ENCODE measurements around the gene SKAP2. TPM values are rescaled to one million over a fixed set of nuclear protein-coding genes. Genes with fewer than 3 reads are reported as not detected.

The SKAP2 gene
- total RNA-seq, 1 experiment from 2014 or later: 24.4 TPM

DNA sequence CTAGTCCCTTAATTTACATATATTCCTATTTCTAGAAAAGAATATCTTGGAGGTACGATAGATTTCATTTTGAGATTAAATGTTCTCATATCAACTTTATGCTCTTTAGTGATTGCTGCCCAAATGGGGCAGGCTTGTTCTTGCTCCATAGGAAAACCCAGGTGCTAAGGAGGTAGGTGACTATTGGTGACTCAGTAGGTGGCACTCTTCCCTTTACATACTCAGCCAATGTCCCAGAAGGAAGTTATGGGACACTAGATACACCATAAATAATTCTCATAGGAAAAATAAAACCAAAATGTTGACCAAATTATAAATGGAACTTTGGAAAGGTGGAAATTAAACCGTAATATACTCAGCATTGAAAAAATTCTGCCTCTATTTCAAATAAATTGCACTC, 4.0 kb downstream of the SKAP2 start:
- Histone ChIP-seq H3K27ac (ENCODE audit: low read length) (no peak overlapping the region), H3K27me3 (ENCODE audit: low read length) (no peaks in the 10 kb centered on the region), H3K9ac (ENCODE audit: low read length) (no peak overlapping the region), H3K4me2 (ENCODE audit: low read depth, low read length, poor library complexity, severe bottlenecking) (no peak overlapping the region), H3K36me3 (ENCODE audit: insufficient read depth, low read length) (no peaks in the 10 kb centered on the region), H3K79me2 (ENCODE audit: low read length) (no peaks in the 10 kb centered on the region), H3K9me3 (ENCODE audit: low read length) (no peaks in the 10 kb centered on the region), H3K4me3 (ENCODE audit: low read length) (no peak overlapping the region), H2AFZ (ENCODE audit: low read length) (no peak overlapping the region), H4K20me1 (ENCODE audit: insufficient read depth, low read depth, low read length) (no peaks in the 10 kb centered on the region), H3K4me1 (ENCODE audit: low read length) (peaks cover 70% of the 10 kb centered on the region), H3K9me2 (replicated peaks; ENCODE audit: insufficient read depth, low read length) (no peaks in the 10 kb centered on the region)
- no peak for DNase-seq

DNA sequence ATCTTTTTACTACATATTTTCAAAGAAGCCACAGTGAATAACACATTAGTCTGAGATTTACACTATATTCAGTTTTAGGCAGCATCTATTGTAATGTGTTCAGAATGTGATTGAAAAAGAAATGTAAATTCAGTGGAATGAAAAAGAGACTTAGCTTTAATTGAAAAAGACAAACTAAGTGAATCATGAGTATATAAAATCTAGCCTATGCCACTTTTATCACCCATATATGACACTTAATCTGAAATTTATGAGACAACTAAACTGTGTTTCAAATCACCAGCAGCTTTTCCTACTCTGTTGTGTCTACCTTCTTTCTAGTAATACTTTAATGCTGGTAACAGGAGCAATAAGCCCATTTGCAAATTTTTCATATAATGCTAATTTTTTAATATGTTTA, 4.7 kb downstream of the SKAP2 start:
- H4K20me1 ChIP-seq (ENCODE audit: insufficient read depth, low read depth, low read length): no peaks in the 10 kb centered on the region
- H3K4me1 ChIP-seq (ENCODE audit: low read length): peaks cover 64% of the 10 kb centered on the region
- H2AFZ ChIP-seq (ENCODE audit: low read length): no peak overlapping the region
- no peak overlapping the region for H3K4me2 ChIP-seq (ENCODE audit: low read depth, low read length, poor library complexity, severe bottlenecking)
- no peak overlapping the region for H3K9ac ChIP-seq (ENCODE audit: low read length)
- no peaks in the 10 kb centered on the region for H3K36me3 ChIP-seq (ENCODE audit: insufficient read depth, low read length)
- H3K27ac ChIP-seq (ENCODE audit: low read length): no peak overlapping the region
- no peaks in the 10 kb centered on the region for H3K79me2 ChIP-seq (ENCODE audit: low read length)
- H3K9me3 ChIP-seq (ENCODE audit: low read length): no peaks in the 10 kb centered on the region
- DNase-seq: no peak
- H3K9me2 ChIP-seq (replicated peaks; ENCODE audit: insufficient read depth, low read length): no peaks in the 10 kb centered on the region
- H3K4me3 ChIP-seq (ENCODE audit: low read length): no peak overlapping the region
- no peaks in the 10 kb centered on the region for H3K27me3 ChIP-seq (ENCODE audit: low read length)

DNA sequence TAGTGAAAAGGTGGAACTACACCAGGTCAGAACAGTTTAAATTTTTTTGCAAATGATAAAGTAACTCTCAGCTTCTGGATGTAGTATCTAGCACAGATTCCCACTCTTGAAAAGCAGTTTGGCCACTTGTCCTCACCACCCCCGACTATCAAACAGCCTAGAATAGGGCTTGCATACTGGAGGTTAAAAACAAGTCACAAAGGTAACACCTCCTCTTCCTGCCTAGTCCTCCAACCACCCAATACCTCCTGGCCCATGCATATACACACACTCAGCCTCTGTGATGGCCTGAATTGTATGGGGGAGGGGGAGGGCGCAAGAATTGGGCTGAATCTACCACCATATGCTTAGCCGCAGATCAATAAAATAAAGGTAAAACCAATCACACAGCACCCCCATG, 5.7 kb downstream of the SKAP2 start:
- Histone ChIP-seq H2AFZ (ENCODE audit: low read length) (no peak overlapping the region), H3K27me3 (ENCODE audit: low read length) (no peaks in the 10 kb centered on the region), H3K9me3 (ENCODE audit: low read length) (no peaks in the 10 kb centered on the region), H3K9ac (ENCODE audit: low read length) (no peak overlapping the region), H3K4me3 (ENCODE audit: low read length) (no peak overlapping the region), H4K20me1 (ENCODE audit: insufficient read depth, low read depth, low read length) (no peaks in the 10 kb centered on the region), H3K4me1 (ENCODE audit: low read length) (peaks cover 60% of the 10 kb centered on the region), H3K9me2 (replicated peaks; ENCODE audit: insufficient read depth, low read length) (no peaks in the 10 kb centered on the region), H3K4me2 (ENCODE audit: low read depth, low read length, poor library complexity, severe bottlenecking) (no peak overlapping the region), H3K27ac (ENCODE audit: low read length) (no peak overlapping the region), H3K79me2 (ENCODE audit: low read length) (no peaks in the 10 kb centered on the region), H3K36me3 (ENCODE audit: insufficient read depth, low read length) (no peaks in the 10 kb centered on the region)
- DNase-seq: no peak

DNA sequence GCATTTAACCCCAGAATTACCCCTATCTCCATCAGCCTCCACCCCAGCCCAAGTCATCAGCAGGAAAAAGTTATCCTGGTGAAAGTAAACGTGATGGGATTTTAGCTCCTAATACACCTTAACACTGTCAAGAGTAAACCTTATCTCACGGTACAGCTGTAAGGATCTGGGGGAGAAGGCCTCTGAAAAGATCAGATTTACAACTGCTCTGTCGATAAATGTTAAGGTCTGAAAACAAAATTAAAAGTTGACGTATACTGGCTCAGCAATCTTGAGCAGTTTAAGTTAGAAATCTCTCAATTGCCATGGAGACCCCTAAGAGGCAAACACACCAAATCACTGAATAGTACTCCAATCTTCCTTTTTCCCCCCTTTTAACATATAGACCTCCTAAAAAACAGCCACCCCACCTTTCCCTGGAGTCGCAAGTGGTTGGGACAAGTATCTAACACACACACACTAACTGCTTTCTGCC, 6.1 kb downstream of the SKAP2 start:
- no peak overlapping the region for H3K4me3 ChIP-seq (ENCODE audit: low read length)

DNA sequence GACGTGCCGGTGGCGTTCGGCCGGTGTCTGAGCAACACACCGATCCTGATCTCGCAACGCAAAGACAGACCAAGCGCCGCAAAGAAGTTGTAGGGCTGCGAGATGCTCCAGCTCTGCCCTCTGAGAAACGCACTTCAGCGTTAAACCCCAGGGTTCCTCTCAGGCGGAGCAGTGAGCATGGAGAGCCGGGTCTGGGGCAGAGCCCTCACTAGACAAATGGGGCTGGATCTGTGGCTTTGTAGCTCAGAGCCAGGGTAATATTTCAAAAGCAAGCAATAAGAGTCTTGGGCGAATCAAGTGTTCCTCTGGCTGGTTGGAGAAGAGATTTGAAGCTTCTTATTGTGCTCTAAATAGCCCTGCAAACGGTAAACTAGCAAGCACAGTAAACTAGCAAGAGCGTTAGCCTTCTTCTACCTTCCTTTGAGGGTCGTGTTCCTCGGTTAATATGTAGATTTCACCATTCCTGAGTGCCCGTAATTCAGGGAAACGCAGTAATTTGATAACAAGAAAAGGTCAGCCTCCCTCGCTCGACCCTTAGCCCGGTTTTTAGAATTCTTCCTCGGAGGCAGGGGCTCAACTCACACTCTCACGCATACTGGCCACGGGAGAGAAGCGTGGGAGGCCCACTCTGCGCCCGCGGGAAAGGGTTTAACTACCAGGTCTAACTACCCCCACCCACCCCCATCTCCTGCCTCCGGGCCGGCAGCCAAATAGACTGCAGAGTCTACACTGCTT, 6.7 kb downstream of the SKAP2 start:
- no peak overlapping the region for H3K27ac ChIP-seq (ENCODE audit: low read length)
- H3K79me2 ChIP-seq (ENCODE audit: low read length): no peaks in the 10 kb centered on the region
- H3K27me3 ChIP-seq (ENCODE audit: low read length): no peaks in the 10 kb centered on the region
- no peak overlapping the region for H3K9ac ChIP-seq (ENCODE audit: low read length)
- H4K20me1 ChIP-seq (ENCODE audit: insufficient read depth, low read depth, low read length): no peaks in the 10 kb centered on the region
- H3K4me2 ChIP-seq (ENCODE audit: low read depth, low read length, poor library complexity, severe bottlenecking): peak overlapping the region; percentile 16
- H3K4me3 ChIP-seq (ENCODE audit: low read length): no peak overlapping the region
- no peaks in the 10 kb centered on the region for H3K9me3 ChIP-seq (ENCODE audit: low read length)
- DNase-seq: peak; percentile 44
- peaks cover 55% of the 10 kb centered on the region for H3K4me1 ChIP-seq (ENCODE audit: low read length)
- peak overlapping the region; percentile 37; the same call in 1 of the 2 replicates for H2AFZ ChIP-seq (ENCODE audit: low read length)
- no peaks in the 10 kb centered on the region for H3K36me3 ChIP-seq (ENCODE audit: insufficient read depth, low read length)
- H3K9me2 ChIP-seq (replicated peaks; ENCODE audit: insufficient read depth, low read length): no peaks in the 10 kb centered on the region

More for the DNA sequence above, 6.1 kb downstream of the SKAP2 start:
- DNase-seq: no peak
- H3K9ac ChIP-seq (ENCODE audit: low read length): no peak overlapping the region
- no peak overlapping the region for H3K27ac ChIP-seq (ENCODE audit: low read length)
- H2AFZ ChIP-seq (ENCODE audit: low read length): no peak overlapping the region
- H3K79me2 ChIP-seq (ENCODE audit: low read length): no peaks in the 10 kb centered on the region
- peaks cover 60% of the 10 kb centered on the region for H3K4me1 ChIP-seq (ENCODE audit: low read length)
- H3K9me2 ChIP-seq (replicated peaks; ENCODE audit: insufficient read depth, low read length): no peaks in the 10 kb centered on the region
- no peaks in the 10 kb centered on the region for H3K36me3 ChIP-seq (ENCODE audit: insufficient read depth, low read length)
- no peaks in the 10 kb centered on the region for H3K27me3 ChIP-seq (ENCODE audit: low read length)
- no peaks in the 10 kb centered on the region for H3K9me3 ChIP-seq (ENCODE audit: low read length)
- H4K20me1 ChIP-seq (ENCODE audit: insufficient read depth, low read depth, low read length): no peaks in the 10 kb centered on the region
- no peak overlapping the region for H3K4me2 ChIP-seq (ENCODE audit: low read depth, low read length, poor library complexity, severe bottlenecking)

DNA sequence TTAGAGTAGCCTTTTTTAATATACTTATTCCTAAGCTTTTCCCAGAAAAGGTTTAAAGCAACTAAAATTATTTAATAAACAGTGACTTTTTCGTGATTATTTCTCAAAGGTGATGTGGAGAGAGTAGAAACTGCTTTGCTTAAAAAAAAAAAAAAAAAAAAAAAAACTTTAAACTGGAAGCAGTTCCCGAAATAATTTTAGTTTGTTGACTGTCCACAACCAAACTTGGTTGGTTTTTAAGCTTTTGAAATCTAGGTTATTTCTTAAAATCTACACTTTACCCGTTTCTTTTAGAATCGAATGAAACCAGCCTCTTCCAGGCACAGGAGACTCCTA, 7.3 kb downstream of the SKAP2 start:
- Histone ChIP-seq H3K27ac (ENCODE audit: low read length) (no peak overlapping the region), H3K4me1 (ENCODE audit: low read length) (peaks cover 49% of the 10 kb centered on the region), H2AFZ (ENCODE audit: low read length) (peak overlapping the region; percentile 37; the same call in 1 of the 2 replicates), H3K9ac (ENCODE audit: low read length) (no peak overlapping the region), H3K27me3 (ENCODE audit: low read length) (no peaks in the 10 kb centered on the region), H4K20me1 (ENCODE audit: insufficient read depth, low read depth, low read length) (no peaks in the 10 kb centered on the region), H3K4me3 (ENCODE audit: low read length) (no peak overlapping the region), H3K9me2 (replicated peaks; ENCODE audit: insufficient read depth, low read length) (no peaks in the 10 kb centered on the region), H3K36me3 (ENCODE audit: insufficient read depth, low read length) (no peaks in the 10 kb centered on the region), H3K9me3 (ENCODE audit: low read length) (no peaks in the 10 kb centered on the region), H3K79me2 (ENCODE audit: low read length) (no peaks in the 10 kb centered on the region), H3K4me2 (ENCODE audit: low read depth, low read length, poor library complexity, severe bottlenecking) (peak overlapping the region; percentile 16)
- no peak for DNase-seq

DNA sequence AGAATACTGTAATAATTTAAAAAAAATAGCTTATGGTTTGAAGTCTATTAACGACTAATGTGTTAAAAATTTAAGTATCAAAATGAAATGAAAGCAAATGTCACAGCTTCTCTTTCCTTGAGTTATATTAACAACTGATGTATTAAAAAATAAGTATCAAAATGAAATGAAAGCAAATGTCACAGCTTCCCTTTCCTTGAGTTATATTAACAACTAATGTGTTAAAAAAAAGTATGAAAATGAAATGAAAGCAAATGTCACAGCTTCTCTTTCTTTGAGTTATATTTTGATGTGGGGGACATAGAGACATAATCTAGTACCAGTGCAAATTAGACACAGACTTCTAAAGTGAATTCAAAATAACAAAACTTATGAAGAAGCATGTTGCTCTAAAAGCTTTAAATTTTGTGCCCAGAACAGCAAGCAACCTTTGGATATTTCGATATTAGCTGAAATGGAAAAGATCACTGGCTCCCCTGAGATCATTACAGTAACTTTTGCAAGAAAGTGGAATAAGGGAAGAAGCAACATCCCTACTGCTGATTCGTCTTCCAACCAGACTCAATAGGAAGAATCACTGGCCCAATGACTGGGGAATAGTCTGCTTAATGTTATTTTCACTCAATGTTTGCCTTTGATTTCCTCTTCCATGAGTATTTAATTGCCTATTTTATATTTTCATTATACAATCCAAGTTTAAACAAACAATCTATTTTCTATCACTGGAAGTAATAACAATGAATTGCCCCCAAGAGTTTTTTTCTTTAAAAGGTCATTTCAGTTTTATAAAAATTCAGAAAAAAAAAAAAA, 8.0 kb downstream of the SKAP2 start:
- H2AFZ ChIP-seq (ENCODE audit: low read length): 0 out of 2 replicates have a peak overlapping the region, but pooled peaks have one; percentile 33
- H3K4me3 ChIP-seq (ENCODE audit: low read length): no peak overlapping the region
- no peaks in the 10 kb centered on the region for H3K36me3 ChIP-seq (ENCODE audit: insufficient read depth, low read length)
- H3K9ac ChIP-seq (ENCODE audit: low read length): no peak overlapping the region
- H3K27ac ChIP-seq (ENCODE audit: low read length): no peak overlapping the region
- H3K27me3 ChIP-seq (ENCODE audit: low read length): no peaks in the 10 kb centered on the region
- H3K9me3 ChIP-seq (ENCODE audit: low read length): no peaks in the 10 kb centered on the region
- no peaks in the 10 kb centered on the region for H3K9me2 ChIP-seq (replicated peaks; ENCODE audit: insufficient read depth, low read length)
- DNase-seq: no peak
- peaks cover 43% of the 10 kb centered on the region for H3K4me1 ChIP-seq (ENCODE audit: low read length)
- no peaks in the 10 kb centered on the region for H4K20me1 ChIP-seq (ENCODE audit: insufficient read depth, low read depth, low read length)
- H3K4me2 ChIP-seq (ENCODE audit: low read depth, low read length, poor library complexity, severe bottlenecking): peak overlapping the region; percentile 16
- no peaks in the 10 kb centered on the region for H3K79me2 ChIP-seq (ENCODE audit: low read length)
